Loucy (cell line): ENCODE measurements around the gene XRCC4.

Source experiments
- EZH2phosphoT487 ChIP-seq: fragments of 200-600 bp; IDR thresholded peaks from 2 replicates; pipeline ENCODE4 v1.6.1; 2018; ENCODE audit warnings: antibody characterized with exemption, mild to moderate bottlenecking, moderate library complexity, borderline replicate concordance
- TF ChIP-seq, protein P1 (sequence below): fragments of 200-600 bp; sonication (generic); conservative IDR thresholded peaks from 2 replicates; pipeline ENCODE4 v1.5.1; 2014; ENCODE audit warnings: mild to moderate bottlenecking, antibody characterized with exemption, low read length

DNA sequence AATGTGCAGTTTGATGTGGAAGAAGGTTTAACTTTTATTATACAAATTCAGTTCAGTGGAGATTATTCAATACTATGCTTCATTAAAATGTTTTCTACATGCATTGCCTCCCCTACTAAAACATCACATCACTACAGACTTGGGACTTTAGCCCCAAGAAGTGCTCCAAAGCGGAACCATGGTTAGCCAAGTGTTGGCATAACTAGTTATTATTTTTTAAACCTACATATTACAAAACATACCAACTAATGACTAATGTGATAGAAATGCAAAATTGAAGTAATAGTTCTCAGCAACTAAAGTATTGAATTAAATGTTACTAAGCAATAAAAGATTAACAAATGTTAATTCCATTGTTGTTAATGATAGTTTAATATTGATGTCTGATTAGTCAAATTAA lies 74.5 kb downstream of the XRCC4 start:
- no peak for TF ChIP-seq EZH2phosphoT487
- TF ChIP-seq, protein P1, sequence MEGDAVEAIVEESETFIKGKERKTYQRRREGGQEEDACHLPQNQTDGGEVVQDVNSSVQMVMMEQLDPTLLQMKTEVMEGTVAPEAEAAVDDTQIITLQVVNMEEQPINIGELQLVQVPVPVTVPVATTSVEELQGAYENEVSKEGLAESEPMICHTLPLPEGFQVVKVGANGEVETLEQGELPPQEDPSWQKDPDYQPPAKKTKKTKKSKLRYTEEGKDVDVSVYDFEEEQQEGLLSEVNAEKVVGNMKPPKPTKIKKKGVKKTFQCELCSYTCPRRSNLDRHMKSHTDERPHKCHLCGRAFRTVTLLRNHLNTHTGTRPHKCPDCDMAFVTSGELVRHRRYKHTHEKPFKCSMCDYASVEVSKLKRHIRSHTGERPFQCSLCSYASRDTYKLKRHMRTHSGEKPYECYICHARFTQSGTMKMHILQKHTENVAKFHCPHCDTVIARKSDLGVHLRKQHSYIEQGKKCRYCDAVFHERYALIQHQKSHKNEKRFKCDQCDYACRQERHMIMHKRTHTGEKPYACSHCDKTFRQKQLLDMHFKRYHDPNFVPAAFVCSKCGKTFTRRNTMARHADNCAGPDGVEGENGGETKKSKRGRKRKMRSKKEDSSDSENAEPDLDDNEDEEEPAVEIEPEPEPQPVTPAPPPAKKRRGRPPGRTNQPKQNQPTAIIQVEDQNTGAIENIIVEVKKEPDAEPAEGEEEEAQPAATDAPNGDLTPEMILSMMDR, result no peak
